NOMO-1 treated with DMSO at 0.1 percent for 48 hours (cell line): Measurements from ENCODE around the gene PCDHGA9.
"Not testable (repeated sequence)": the region's sequence is repeated elsewhere in the genome, so short reads cannot be mapped to it uniquely, and the experiment has no call there.

Source experiments
- DNase-seq: peaks from one replicate; lab custom pipeline; 2025; ENCODE audit not compliant: unreplicated experiment; lab: John Stamatoyannopoulos, UW

Gene PCDHGA9

GRCh38 chr5:141413540-141414069, 11.0 kb downstream of the PCDHGA9 start:
- DNase-seq, result no peak

- DNase-seq, result not testable (repeated sequence)
Measured at GRCh38 chr5:141414548-141415274, 12.1 kb downstream of the PCDHGA9 start.

GRCh38 chr5:141415275-141415618, 12.7 kb downstream of the PCDHGA9 start:
- not testable (repeated sequence) for DNase-seq

- peak; percentile 58 for DNase-seq
Measured at GRCh38 chr5:141417494-141418172, 15.1 kb downstream of the PCDHGA9 start, which contains the start of gene PCDHGB7. TSS of gene PCDHGB7 (plus strand) at chr5:141417677. CDS start at chr5:141417860, 183 bp downstream.

- no peak for DNase-seq
Measured at GRCh38 chr5:141419074-141419880, 16.7 kb downstream of the PCDHGA9 start.

- peak; percentile 52 for DNase-seq
Measured at GRCh38 chr5:141420855-141421488, 18.4 kb downstream of the PCDHGA9 start, which contains the start of gene PCDHGA11. TSS of gene PCDHGA11 (plus strand) at chr5:141421051. CDS start at chr5:141421228, 177 bp downstream.

GRCh38 chr5:141421489-141421855, 18.9 kb downstream of the PCDHGA9 start:
- DNase-seq, result no peak

GRCh38 chr5:141422742-141423291, 20.2 kb downstream of the PCDHGA9 start:
- DNase-seq, result no peak

- no peak for DNase-seq
Measured at GRCh38 chr5:141427783-141428426, 25.3 kb downstream of the PCDHGA9 start.

- DNase-seq, result peak; percentile 52
Measured at GRCh38 chr5:141430332-141431113, 27.9 kb downstream of the PCDHGA9 start, which contains the start of gene PCDHGA12. TSS of gene PCDHGA12 (plus strand) at chr5:141430507. CDS start at chr5:141430760, 253 bp downstream.

GRCh38 chr5:141431286-141431685, 28.7 kb downstream of the PCDHGA9 start:
- no peak for DNase-seq

- DNase-seq, result not testable (repeated sequence)
Measured at GRCh38 chr5:141432308-141432707, 29.7 kb downstream of the PCDHGA9 start.

- DNase-seq, result not testable (repeated sequence)
Measured at GRCh38 chr5:141432726-141433125, 30.1 kb downstream of the PCDHGA9 start.

GRCh38 chr5:141434006-141434405, 31.4 kb downstream of the PCDHGA9 start:
- no peak for DNase-seq

GRCh38 chr5:141437221-141437620, 34.6 kb downstream of the PCDHGA9 start:
- DNase-seq, result no peak

- DNase-seq, result no peak
Measured at GRCh38 chr5:141439411-141440141, 37.0 kb downstream of the PCDHGA9 start.

- DNase-seq, result no peak
Measured at GRCh38 chr5:141440341-141440740, 37.8 kb downstream of the PCDHGA9 start.

GRCh38 chr5:141441571-141442170, 39.1 kb downstream of the PCDHGA9 start:
- DNase-seq, result no peak
